ENCODE data around the gene SLC9A5.
A peak's percentile ranks its signal among the peaks of the same experiment; 100 is the strongest.

Gene SLC9A5

GRCh38 chr16:67304020-67304419 lies 55.2 kb downstream of the SLC9A5 start:
- no peak for DNase-seq (ENCODE audit: low read depth)
- TF ChIP-seq CTCF (IDR thresholded peaks at IDR 0.05; ENCODE audit: low read length, missing control alignments), result no peak
- H3K4me3 ChIP-seq (replicated peaks; ENCODE audit: low read depth, low read length), result no peak overlapping the region

GRCh38 chr16:67305216-67306071 lies 56.7 kb downstream of the SLC9A5 start:
- no peak for TF ChIP-seq CTCF (IDR thresholded peaks at IDR 0.05; ENCODE audit: low read length, missing control alignments)
- no peak for DNase-seq (ENCODE audit: low read depth)
- H3K4me3 ChIP-seq (replicated peaks; ENCODE audit: low read depth, low read length), result no peak overlapping the region

GRCh38 chr16:67310561-67310960 lies 61.8 kb downstream of the SLC9A5 start:
- no peak for TF ChIP-seq CTCF (IDR thresholded peaks at IDR 0.05; ENCODE audit: low read length, missing control alignments)
- H3K4me3 ChIP-seq (replicated peaks; ENCODE audit: low read depth, low read length), result no peak overlapping the region
- DNase-seq (ENCODE audit: low read depth), result no peak

- TF ChIP-seq CTCF (IDR thresholded peaks at IDR 0.05; ENCODE audit: low read length, missing control alignments), result no peak
- no peak overlapping the region for H3K4me3 ChIP-seq (replicated peaks; ENCODE audit: low read depth, low read length)
- DNase-seq (ENCODE audit: low read depth), result peak; percentile 99
Observed at GRCh38 chr16:67311607-67312488, 63.1 kb downstream of the SLC9A5 start.

- no peak overlapping the region for H3K4me3 ChIP-seq (replicated peaks; ENCODE audit: low read depth, low read length)
- TF ChIP-seq CTCF (IDR thresholded peaks at IDR 0.05; ENCODE audit: low read length, missing control alignments), result no peak
- DNase-seq (ENCODE audit: low read depth), result peak; percentile 24
Observed at GRCh38 chr16:67312719-67313118, 63.9 kb downstream of the SLC9A5 start.

GRCh38 chr16:67317853-67318252 lies 69.1 kb downstream of the SLC9A5 start:
- no peak for TF ChIP-seq CTCF (IDR thresholded peaks at IDR 0.05; ENCODE audit: low read length, missing control alignments)
- no peak for DNase-seq (ENCODE audit: low read depth)

More at GRCh38 chr16:67317853-67318252, 69.1 kb downstream of the SLC9A5 start:
- no peak overlapping the region for H3K4me3 ChIP-seq (replicated peaks; ENCODE audit: low read depth, low read length)
